OCI-LY1 (cell line): Measurements from ENCODE around the gene HCFC1.

ENCODE experiments used
- H2AFZ ChIP-seq: fragments of 200-600 bp; sonication (generic), shearing (Covaris generic); 2 replicates; pipeline ENCODE4 v1.6.0; 2014; ENCODE audit warnings: antibody characterized with exemption, mild to moderate bottlenecking, low read length
- H3F3A ChIP-seq: fragments of 200-600 bp; sonication (generic), shearing (Covaris generic); 2 replicates; pipeline ENCODE4 v1.6.0; 2014; ENCODE audit warnings: mild to moderate bottlenecking, antibody characterized with exemption, low read length, moderate library complexity; ENCODE audit not compliant: insufficient read depth
- H3K27ac ChIP-seq: fragments of 200-600 bp; sonication (generic); 2 replicates; pipeline ENCODE4 v1.5.1; 2014; ENCODE audit warnings: low read length, mixed run types, mild to moderate bottlenecking, low read depth; ENCODE audit not compliant: poor library complexity, severe bottlenecking
- H3K27me3 ChIP-seq: fragments of 200-600 bp; sonication (generic); 2 replicates; pipeline ENCODE4 v1.6.0; 2014; ENCODE audit warnings: antibody characterized with exemption, mild to moderate bottlenecking, low read length, moderate library complexity; ENCODE audit not compliant: insufficient read depth
- H3K36me3 ChIP-seq: fragments of 200-600 bp; sonication (generic); 2 replicates; pipeline ENCODE4 v1.6.1; 2014; ENCODE audit warnings: mild to moderate bottlenecking, antibody characterized with exemption, low read length, moderate library complexity, mixed read lengths; ENCODE audit not compliant: insufficient read depth
- H3K4me1 ChIP-seq: fragments of 200-600 bp; sonication (generic); 2 replicates; pipeline ENCODE4 v1.5.1; 2014; ENCODE audit warnings: mild to moderate bottlenecking, low read length, moderate library complexity; ENCODE audit not compliant: insufficient read depth, severe bottlenecking
- H3K4me2 ChIP-seq: fragments of 200-600 bp; sonication (generic), shearing (Covaris generic); 2 replicates; pipeline ENCODE4 v1.6.1; 2014; ENCODE audit warnings: low read length
- H3K4me3 ChIP-seq: fragments of 200-600 bp; sonication (generic); 2 replicates; pipeline ENCODE4 v1.5.1; 2014; ENCODE audit warnings: low read length, low read depth, mild to moderate bottlenecking, mixed read lengths; ENCODE audit not compliant: poor library complexity, severe bottlenecking
- H3K79me2 ChIP-seq: fragments of 200-600 bp; shearing (Covaris generic); 2 replicates; pipeline ENCODE4 v1.6.1; 2016; ENCODE audit warnings: mixed run types, low read length, mixed read lengths; ENCODE audit not compliant: insufficient read depth
- H3K9ac ChIP-seq: fragments of 200-600 bp; sonication (generic), shearing (Covaris generic); 2 replicates; pipeline ENCODE4 v1.6.1; 2014; ENCODE audit warnings: mild to moderate bottlenecking, low read length, mixed read lengths
- H3K9me2 ChIP-seq: fragments of 200-600 bp; sonication (generic), shearing (Covaris generic); 2 replicates; pipeline ENCODE4 v1.6.1; 2014; ENCODE audit warnings: low read depth, mild to moderate bottlenecking, low read length, mixed read lengths
- H3K9me3 ChIP-seq: fragments of 200-600 bp; shearing (Covaris generic); 2 replicates; pipeline ENCODE4 v1.6.1; 2014; ENCODE audit warnings: low read length, mixed read lengths
- H4K20me1 ChIP-seq: fragments of 200-600 bp; sonication (generic), shearing (Covaris generic); 2 replicates; pipeline ENCODE4 v1.6.0; 2016; ENCODE audit warnings: mild to moderate bottlenecking, low read length; ENCODE audit not compliant: insufficient read depth
- CTCF ChIP-seq: fragments of 200-600 bp; sonication (generic), shearing (Covaris generic); IDR thresholded peaks from 2 replicates; pipeline ENCODE4 v1.5.1; 2017; ENCODE audit warnings: mild to moderate bottlenecking, antibody characterized with exemption, low read length, moderate library complexity, mixed read lengths
- EZH2 ChIP-seq: fragments of 200-600 bp; sonication (generic), shearing (Covaris generic); IDR thresholded peaks from 2 replicates; pipeline ENCODE4 v1.8.0; 2017; ENCODE audit warnings: borderline replicate concordance, mixed run types, mild to moderate bottlenecking, antibody characterized with exemption, low read length, moderate library complexity, mixed read lengths

HCFC1 gene

GRCh38 chrX:153957224-153957623 is 14.4 kb downstream of the HCFC1 start:
- Histone ChIP-seq H2AFZ (no peak overlapping the region), H3K4me1 (no peaks in the 10 kb centered on the region), H3K4me3 (no peak overlapping the region), H3K79me2 (no peaks in the 10 kb centered on the region), H3K27me3 (no peaks in the 10 kb centered on the region), H3K4me2 (no peak overlapping the region), H3K9me2 (no peaks in the 10 kb centered on the region), H3K27ac (no peak overlapping the region), H4K20me1 (no peaks in the 10 kb centered on the region), H3F3A (no peaks in the 10 kb centered on the region), H3K36me3 (peaks cover 97% of the 10 kb centered on the region), H3K9ac (no peak overlapping the region), H3K9me3 (no peaks in the 10 kb centered on the region)
- no peak for TF ChIP-seq CTCF
- TF ChIP-seq EZH2, result no peak

GRCh38 chrX:153956044-153956907 is 15.3 kb downstream of the HCFC1 start:
- no peak overlapping the region for H3K9ac ChIP-seq
- no peak overlapping the region for H2AFZ ChIP-seq
- no peaks in the 10 kb centered on the region for H3K9me3 ChIP-seq
- TF ChIP-seq CTCF (no peak), EZH2 (no peak)
- peaks cover 97% of the 10 kb centered on the region for H3K36me3 ChIP-seq
- no peaks in the 10 kb centered on the region for H3K9me2 ChIP-seq
- H3K79me2 ChIP-seq, result no peaks in the 10 kb centered on the region
- no peak overlapping the region for H3K4me3 ChIP-seq
- peak overlapping the region; percentile 43 for H3K27ac ChIP-seq
- H3K27me3 ChIP-seq, result no peaks in the 10 kb centered on the region
- no peaks in the 10 kb centered on the region for H3K4me1 ChIP-seq
- H3K4me2 ChIP-seq, result no peak overlapping the region
- no peaks in the 10 kb centered on the region for H3F3A ChIP-seq
- no peaks in the 10 kb centered on the region for H4K20me1 ChIP-seq

- Histone ChIP-seq H3K4me1 (no peaks in the 10 kb centered on the region), H2AFZ (no peak overlapping the region)
These were observed 16.3 kb downstream of the HCFC1 start for GRCh38 chrX:153955228-153955732.

More at GRCh38 chrX:153955228-153955732, 16.3 kb downstream of the HCFC1 start:
- H3K9me3 ChIP-seq, result no peaks in the 10 kb centered on the region
- H3F3A ChIP-seq, result no peaks in the 10 kb centered on the region
- TF ChIP-seq CTCF (no peak), EZH2 (no peak)
- H3K4me2 ChIP-seq, result no peak overlapping the region
- H3K9ac ChIP-seq, result no peak overlapping the region
- peaks cover 98% of the 10 kb centered on the region for H3K36me3 ChIP-seq
- no peaks in the 10 kb centered on the region for H3K79me2 ChIP-seq
- no peak overlapping the region for H3K4me3 ChIP-seq
- no peaks in the 10 kb centered on the region for H3K9me2 ChIP-seq
- no peaks in the 10 kb centered on the region for H4K20me1 ChIP-seq
- no peaks in the 10 kb centered on the region for H3K27me3 ChIP-seq
- peak overlapping the region; percentile 43 for H3K27ac ChIP-seq
